Left ventricle myocardium inferior (tissue), 1 donor: Measurements from ENCODE around the gene PUDP. TPM values are rescaled to one million over a fixed set of nuclear protein-coding genes. Genes with fewer than 3 reads are reported as not detected.

Experiments
- DNase-seq: peaks from one replicate; pipeline ENCODE4 v3.0.0-alpha.2; 2020
- H3K27ac ChIP-seq: fragments of 200-600 bp; replicated peaks from 2 replicates; pipeline ENCODE4 v1.8.0; 2021
- H3K27me3 ChIP-seq: fragments of 200-600 bp; 2 replicates; pipeline ENCODE4 v1.8.0; 2021; ENCODE audit warnings: low read depth
- H3K36me3 ChIP-seq: fragments of 200-600 bp; 2 replicates; pipeline ENCODE4 v1.8.0; 2021
- H3K4me1 ChIP-seq: fragments of 200-600 bp; 2 replicates; pipeline ENCODE4 v1.8.0; 2021
- H3K4me3 ChIP-seq: fragments of 200-600 bp; 2 replicates; pipeline ENCODE4 v1.8.0; 2021; ENCODE audit warnings: mild to moderate bottlenecking, moderate library complexity
- H3K9me3 ChIP-seq: fragments of 200-600 bp; replicated peaks from 2 replicates; pipeline ENCODE4 v1.8.0; 2021
- intact Hi-C: fragments of 100-400 bp; cut with micrococcal nuclease; formaldehyde crosslinking; loops from one replicate; pipeline ENCODE4 v1.11.0; 2022
- total RNA-seq: library from RNA; stranded (reverse); fragmentation: NEBNext Ultra II Directional; extraction: Animal tissue kit (Norgen Biotek cat#: 25700); gene quantifications from one replicate; pipeline ENCODE4 v1.2.1, GENCODE V29; 2021
- TF ChIP-seq, protein P1 (sequence below): fragments of 200-600 bp; IDR thresholded peaks from 2 replicates; pipeline ENCODE4 v1.8.0; 2021; ENCODE audit warnings: antibody characterized with exemption, mild to moderate bottlenecking, borderline replicate concordance
- donor health status: DM: no; HTN: yes; CAD: no; lungs with severe emphysema.

Gene PUDP
- total RNA-seq, 1 donor from 2014 or later, result 27.1 TPM

DNA sequence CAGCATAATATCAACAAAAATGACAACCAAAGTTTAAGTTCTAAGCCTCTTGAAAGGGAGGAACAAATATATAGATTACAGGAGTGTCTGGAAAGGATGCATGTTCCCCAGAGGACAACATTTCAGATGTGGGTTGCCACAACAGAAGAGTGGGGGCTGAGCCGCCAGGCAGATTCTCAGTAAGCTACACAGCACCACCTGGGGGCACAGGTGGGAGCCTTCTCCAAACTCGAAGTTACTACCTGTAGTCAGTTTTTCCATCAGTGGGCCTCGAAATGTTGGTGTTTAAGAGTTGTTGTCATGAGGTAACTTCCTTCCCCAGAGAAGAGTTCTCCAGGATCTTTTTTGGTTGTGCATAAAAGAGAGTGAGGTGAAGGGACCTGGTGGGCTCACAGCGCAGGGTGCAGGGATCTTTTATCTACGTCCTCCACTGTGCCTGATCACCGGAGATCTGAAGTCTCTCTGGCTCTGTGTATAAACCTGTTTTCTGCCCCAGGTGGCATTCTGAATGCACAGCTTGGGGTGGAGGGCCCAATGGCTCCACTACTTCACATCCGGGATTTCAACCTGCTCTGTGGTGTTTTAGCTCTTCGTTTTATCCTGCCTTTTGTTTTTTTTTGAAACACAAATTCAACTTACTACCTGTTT is 58.9 kb downstream of the PUDP start:
- H3K4me3 ChIP-seq, result no peak overlapping the region
- no peaks in the 10 kb centered on the region for H3K27me3 ChIP-seq
- H3K9me3 ChIP-seq, result no peaks in the 10 kb centered on the region
- intact Hi-C loops, result no loop called here
- DNase-seq, result no peak
- H3K27ac ChIP-seq, result no peak overlapping the region
- TF ChIP-seq, protein P1, sequence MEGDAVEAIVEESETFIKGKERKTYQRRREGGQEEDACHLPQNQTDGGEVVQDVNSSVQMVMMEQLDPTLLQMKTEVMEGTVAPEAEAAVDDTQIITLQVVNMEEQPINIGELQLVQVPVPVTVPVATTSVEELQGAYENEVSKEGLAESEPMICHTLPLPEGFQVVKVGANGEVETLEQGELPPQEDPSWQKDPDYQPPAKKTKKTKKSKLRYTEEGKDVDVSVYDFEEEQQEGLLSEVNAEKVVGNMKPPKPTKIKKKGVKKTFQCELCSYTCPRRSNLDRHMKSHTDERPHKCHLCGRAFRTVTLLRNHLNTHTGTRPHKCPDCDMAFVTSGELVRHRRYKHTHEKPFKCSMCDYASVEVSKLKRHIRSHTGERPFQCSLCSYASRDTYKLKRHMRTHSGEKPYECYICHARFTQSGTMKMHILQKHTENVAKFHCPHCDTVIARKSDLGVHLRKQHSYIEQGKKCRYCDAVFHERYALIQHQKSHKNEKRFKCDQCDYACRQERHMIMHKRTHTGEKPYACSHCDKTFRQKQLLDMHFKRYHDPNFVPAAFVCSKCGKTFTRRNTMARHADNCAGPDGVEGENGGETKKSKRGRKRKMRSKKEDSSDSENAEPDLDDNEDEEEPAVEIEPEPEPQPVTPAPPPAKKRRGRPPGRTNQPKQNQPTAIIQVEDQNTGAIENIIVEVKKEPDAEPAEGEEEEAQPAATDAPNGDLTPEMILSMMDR, result no peak
- H3K36me3 ChIP-seq, result no peaks in the 10 kb centered on the region
- H3K4me1 ChIP-seq, result no peaks in the 10 kb centered on the region

DNA sequence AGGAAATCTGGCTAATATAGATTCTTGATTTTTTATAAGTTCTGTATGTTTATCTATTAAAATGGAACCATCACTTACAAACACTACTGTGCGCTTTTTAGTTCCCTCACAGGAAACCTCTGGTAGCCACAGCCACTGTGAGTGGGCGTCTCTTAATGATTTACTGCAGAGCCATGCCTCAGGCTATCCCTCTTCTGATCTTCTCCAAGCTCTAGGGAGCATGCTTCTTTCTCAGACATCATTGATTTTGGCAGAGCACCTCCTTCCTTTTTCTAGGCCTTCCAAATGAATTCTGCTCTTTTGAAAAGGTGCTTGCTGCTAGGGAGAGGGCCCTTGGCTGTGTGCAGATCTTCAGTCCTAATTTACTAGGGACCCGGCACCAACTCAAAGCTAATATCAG is 61.6 kb downstream of the PUDP start:
- Histone ChIP-seq H3K4me3 (no peak overlapping the region), H3K27ac (no peak overlapping the region), H3K9me3 (no peaks in the 10 kb centered on the region), H3K36me3 (no peaks in the 10 kb centered on the region), H3K27me3 (no peaks in the 10 kb centered on the region), H3K4me1 (no peaks in the 10 kb centered on the region)
- no peak for DNase-seq
- intact Hi-C loops, result no loop called here
- TF ChIP-seq, protein P1, result no peak

DNA sequence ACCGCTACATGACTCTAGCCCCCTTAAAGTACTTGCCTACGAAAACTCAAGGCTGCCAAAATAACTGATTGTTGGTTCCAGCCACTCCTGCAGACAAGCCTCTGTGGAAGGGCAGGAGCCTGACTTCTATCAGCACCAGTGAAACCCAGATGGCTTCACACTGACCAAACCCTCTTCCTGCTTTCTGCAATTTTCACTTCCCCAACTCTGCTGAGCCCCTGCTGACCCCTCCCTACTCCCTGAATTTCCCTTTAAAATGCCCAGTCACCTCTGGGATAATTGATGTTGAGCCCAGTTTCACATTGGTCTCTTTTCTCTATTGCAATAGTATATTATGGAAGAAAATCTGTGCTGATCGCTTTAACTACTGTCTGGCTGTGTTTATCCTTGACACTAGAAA is 62.1 kb downstream of the PUDP start:
- TF ChIP-seq, protein P1, result no peak
- intact Hi-C loops, result no loop called here
- Histone ChIP-seq H3K4me3 (no peak overlapping the region), H3K27me3 (no peaks in the 10 kb centered on the region), H3K4me1 (no peaks in the 10 kb centered on the region), H3K36me3 (no peaks in the 10 kb centered on the region), H3K9me3 (no peaks in the 10 kb centered on the region), H3K27ac (no peak overlapping the region)
- DNase-seq, result no peak

DNA sequence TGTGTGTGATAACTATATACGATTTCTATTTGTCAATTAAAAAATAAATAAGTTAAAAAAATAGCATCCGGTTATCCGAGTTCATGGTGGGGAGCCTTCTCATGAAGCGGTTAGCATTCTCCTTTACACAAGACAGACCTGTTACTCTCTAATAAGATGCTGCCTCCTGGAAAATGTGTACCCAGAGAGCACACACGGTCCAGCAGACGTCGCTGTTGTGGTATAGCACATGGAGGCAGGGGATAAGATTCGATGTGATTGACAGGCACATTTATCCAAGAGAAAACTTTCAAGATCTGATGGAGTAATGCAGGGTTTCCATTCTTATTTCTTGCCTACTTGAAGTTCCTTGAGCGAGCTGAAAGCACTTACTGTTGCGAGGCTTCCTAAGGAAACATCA is 63.1 kb downstream of the PUDP start:
- DNase-seq, result no peak
- Histone ChIP-seq H3K27me3 (no peaks in the 10 kb centered on the region), H3K4me1 (no peaks in the 10 kb centered on the region), H3K9me3 (no peaks in the 10 kb centered on the region), H3K27ac (no peak overlapping the region), H3K36me3 (no peaks in the 10 kb centered on the region), H3K4me3 (no peak overlapping the region)
- intact Hi-C loops, result no loop called here
- TF ChIP-seq, protein P1, result no peak

DNA sequence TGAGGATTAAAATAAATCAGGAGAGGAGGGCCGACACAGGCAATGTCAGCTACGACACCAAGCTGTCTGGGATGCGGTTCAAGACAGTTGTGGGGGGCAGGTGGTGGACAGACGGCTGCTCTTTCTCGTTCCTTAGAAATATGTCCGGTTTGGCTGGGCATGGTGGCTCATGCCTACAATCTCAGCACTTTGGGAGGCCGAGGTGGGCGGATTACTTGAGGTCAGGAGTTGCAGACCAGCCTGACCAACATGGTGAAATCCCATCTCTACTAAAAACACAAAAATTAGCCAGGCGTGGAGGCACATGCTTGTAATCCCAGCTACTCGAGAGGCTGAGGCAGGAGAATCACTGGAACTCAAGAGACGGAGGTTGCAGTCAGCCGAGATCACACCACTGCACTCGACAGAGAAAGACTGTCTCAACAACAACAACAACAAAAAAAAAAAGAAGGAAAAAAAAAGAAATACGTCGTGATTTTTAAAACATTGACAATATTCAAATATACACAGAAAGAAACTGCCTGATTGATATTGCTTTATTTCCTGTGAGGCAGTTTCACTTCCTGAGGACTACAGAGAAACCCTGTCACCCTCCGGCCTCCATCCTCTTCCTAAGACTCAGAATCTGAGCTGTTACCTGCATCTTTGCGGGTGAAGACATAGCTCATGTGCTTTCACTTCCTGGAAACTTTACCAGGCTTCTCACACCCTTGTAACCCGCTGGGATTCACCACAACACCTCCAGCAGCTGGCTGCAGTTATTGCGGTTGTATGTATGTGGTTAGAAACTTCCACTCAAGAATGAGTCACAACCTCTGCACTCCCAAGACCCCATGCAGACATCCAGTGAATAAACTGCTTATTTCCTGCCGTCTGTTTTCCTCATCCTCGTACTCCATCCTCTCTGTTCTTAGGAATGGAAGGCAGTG is 64.2 kb downstream of the PUDP start:
- Histone ChIP-seq H3K9me3 (no peaks in the 10 kb centered on the region), H3K36me3 (no peaks in the 10 kb centered on the region), H3K4me3 (no peak overlapping the region), H3K27me3 (no peaks in the 10 kb centered on the region), H3K27ac (no peak overlapping the region), H3K4me1 (no peaks in the 10 kb centered on the region)
- intact Hi-C loops, result no loop called here
- TF ChIP-seq, protein P1, result no peak
- no peak for DNase-seq
